NCI-H1436 (cell line): Measurements from ENCODE around the gene GARIN3.
"Not testable (repeated sequence)": the region's sequence is repeated elsewhere in the genome, so short reads cannot be mapped to it uniquely, and the experiment has no call there.

Experiments
- DNase-seq: peaks from one replicate; lab custom pipeline; 2025; lab: John Stamatoyannopoulos, UW

Gene GARIN3

DNA sequence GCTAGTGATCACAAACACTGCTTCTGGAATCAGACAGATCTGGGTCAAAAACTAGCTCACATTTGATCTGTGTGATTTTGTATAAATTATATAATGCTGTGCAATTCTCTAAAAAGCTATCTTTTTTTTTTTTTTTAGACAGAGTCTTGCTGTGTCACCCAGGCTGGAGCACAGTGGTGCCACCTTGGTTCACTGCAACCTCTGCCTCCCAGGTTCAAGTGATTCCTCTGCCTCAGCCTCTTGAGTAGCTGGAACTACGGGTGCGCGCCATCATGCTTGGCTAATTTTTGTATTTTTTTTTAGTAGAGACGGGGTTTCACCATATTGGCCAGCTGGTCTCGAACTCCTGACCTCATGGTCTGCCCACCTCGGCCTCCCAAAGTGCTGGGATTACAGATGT is 19.1 kb upstream of the GARIN3 start:
- DNase-seq, result not testable (repeated sequence)

DNA sequence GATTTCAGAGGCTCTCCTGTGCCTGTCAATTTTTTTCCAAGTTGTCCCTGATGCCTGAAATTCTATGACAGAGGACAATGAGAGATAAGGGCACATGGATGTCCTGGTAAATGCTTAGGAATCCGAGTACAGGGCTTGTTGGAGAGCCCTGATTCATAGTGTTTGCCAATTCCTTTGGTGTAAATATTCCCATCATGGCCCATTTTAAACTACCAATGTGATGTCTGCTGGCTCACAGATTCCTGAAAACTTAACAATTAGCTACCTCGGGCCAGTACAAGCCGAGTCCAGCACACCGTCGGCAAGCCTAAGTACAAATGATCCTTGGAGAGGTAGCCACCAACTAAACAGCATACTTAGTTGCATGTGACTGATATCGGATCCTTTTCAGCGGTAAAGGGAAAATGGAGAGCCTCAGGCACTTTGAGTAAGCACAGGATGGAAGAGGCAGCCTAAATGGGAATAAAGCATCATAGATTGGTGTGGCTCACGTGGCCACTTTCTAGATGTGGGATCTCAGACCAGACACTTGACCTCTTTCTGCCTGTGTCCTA is 18.1 kb upstream of the GARIN3 start:
- DNase-seq, result no peak

DNA sequence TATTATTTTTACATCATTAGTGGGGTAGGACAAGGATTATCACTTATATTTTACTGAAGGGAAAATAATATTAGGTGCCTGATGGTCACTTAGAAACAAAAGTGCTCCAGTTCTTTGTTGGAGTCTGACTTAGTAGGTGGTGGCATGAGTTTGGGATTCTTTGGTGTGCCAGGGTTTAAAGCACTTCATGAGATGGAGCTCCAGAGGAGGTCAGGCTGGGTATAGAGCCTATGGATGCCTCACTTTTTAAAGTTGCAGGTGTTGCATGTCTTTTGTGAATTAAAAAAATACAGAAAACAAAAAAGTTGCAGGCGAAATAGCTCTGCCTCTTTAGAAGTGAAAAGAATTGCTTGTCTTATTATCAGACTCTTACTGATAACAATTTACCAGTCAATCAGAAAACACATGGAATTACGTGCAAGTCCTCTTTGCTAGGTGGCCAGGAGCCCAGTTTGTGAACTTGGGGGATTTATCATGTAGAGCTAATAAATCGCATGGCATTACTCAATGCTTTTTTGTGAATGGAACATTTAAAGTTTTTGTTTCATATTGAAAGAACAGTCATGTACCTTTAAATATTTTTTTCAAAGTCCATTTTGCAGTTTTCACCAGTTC is 16.2 kb upstream of the GARIN3 start:
- DNase-seq, result no peak

- DNase-seq, result no peak
Observed at GRCh38 chr5:157180374-157181264, 14.6 kb upstream of the GARIN3 start, which contains the start of gene ITK. Gene ITK (plus strand): TSS chr5:157180840. CDS start chr5:157180978, 138 bp downstream.

GRCh38 chr5:157178966-157179365 is 12.9 kb upstream of the GARIN3 start:
- DNase-seq, result no peak

DNA sequence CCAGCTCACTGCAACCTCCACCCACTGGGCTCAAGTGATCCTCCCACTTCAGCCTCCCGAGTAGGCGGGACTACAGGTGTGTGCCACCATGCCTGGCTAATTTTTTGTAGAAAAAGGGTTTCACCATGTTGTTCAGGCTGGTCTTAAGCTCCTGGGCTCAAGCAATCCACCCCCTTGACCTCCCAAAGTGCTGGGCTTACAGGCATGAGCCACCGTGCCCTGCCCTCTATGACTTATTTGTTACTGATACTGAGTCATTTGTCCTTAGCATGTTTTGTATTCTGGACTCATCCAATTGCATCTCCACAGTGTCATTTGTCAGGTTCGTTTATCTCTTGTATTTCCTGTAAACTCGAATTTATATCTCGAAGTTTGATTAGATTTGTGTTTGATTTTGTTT is 11.9 kb upstream of the GARIN3 start:
- DNase-seq, result no peak

DNA sequence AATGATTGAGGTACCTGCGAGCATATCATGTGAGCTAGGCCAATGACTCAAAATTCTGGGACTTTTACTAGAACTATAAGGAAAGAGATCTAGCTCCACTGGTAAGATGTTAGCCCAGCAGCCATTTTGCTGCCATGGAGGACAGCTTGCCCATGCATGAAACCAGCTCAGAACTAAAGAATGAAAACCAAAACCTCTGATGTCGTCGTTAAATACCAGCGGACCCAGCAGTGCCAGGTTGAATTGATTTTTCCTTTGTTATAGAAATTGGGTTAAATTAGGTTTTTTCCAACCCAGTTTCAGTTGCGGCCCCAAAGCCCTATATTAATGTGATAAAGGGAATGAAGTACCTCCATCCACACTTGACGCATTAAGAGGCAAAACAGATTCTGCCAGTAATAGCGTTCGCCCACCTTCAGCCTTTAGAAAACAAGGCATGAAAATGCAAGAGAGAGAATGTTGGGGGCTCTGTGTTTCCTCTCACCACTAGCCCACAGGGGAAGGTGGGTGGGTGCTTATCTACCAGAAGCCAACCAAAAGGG is 9.1 kb upstream of the GARIN3 start:
- no peak for DNase-seq

DNA sequence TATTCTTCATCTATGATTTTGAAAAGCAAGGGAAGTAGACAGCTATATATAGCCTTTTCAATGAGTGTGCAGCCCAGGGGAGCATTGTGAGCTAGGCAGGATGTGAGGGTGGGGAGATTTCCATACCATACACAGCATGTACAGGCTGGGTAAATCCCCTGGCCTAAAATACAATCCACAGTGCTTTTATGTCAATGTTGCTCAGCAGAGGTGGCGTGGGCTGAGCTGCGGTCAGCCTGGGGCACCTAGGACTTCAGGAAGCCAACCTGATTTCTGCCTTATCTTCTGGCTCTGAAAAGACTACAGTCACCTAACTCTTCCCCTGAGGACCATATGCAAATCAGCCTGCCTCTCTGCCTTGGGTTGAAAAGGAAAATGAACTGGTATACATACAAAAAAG is 6.3 kb upstream of the GARIN3 start:
- no peak for DNase-seq

DNA sequence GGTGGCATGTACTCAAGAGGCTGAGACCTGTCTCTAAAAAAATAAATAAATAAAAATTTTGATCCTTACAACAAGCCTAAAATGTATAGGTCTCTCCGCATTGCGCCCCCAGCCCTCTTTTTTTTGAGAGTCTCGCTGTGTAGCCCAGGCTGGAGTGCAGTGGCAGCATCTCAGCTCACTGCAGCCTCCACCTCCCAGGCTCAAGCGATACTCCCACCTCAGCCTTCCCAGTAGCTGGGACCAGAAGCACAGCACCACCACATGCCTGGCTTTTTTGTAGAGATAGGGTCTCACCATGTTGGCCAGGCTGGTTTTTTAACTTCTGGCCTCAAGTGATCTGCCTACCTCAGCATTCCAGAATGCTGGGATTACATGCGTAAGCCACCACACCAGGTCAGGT is 2.2 kb upstream of the GARIN3 start:
- DNase-seq, result no peak

GRCh38 chr5:157167214-157167621 is 1.2 kb upstream of the GARIN3 start:
- DNase-seq, result no peak

- DNase-seq, result no peak
Observed at GRCh38 chr5:157165668-157166067, 396 bp downstream of the GARIN3 start.

DNA sequence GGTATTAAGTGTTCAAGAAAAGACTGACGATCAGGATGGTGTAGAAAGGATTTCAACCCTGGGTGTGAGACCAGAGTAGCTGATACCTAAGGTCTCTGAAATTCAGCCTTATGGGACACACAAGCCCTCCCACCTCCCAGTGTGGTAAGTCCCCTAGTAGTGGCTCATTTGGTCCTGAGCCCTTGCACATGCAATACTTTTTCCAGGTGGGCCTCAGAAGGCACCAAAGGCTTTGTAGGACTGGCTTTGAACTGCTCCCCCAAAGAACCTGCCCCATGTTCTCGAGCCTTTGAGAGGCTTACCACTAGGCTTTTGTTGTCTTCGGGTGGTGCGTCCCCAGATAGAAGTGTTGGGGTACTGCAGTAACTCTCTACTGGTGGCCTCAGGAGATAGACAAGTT is 803 bp downstream of the GARIN3 start:
- DNase-seq, result no peak

DNA sequence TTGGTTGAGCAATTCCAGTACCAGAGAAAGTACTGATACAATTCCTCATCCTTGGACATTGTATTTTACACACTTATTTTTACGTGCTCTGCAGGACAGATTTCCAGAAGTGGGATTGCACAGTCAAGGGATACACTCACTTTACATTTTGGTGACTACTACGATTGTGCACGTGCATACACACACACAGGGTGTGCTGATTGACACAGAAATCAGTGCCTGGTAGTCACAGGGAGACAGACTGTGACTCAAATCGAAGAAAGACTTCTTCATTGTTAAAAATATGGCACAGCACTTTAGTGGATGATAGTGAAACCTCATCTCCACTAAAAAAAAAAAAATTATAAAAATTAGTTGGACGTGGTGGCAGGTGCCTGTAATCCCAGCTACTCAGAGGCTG is 1.5 kb downstream of the GARIN3 start:
- DNase-seq, result no peak

- no peak for DNase-seq
Observed at GRCh38 chr5:157162919-157163510, 3.0 kb downstream of the GARIN3 start.

GRCh38 chr5:157161996-157162395 is 4.1 kb downstream of the GARIN3 start:
- no peak for DNase-seq

DNA sequence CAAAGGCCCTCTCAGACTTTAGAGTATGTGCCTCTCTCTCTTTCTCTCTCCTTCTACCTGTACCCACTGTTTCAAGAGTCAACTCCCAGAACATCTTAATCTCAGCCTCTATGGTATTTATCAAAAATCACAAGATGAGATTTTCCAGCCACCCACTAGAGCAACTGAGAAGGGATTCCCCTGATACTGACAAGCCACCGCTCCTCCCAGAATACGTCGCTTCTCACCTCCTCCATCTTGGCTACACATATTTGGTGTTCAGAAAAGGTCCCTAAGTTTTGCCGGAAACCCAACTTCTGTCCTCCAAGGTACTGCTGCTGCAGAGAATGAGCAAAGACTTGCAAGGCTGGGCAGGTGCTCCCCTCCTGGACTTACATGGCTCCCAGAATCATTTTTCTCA is 6.1 kb downstream of the GARIN3 start:
- DNase-seq, result no peak

DNA sequence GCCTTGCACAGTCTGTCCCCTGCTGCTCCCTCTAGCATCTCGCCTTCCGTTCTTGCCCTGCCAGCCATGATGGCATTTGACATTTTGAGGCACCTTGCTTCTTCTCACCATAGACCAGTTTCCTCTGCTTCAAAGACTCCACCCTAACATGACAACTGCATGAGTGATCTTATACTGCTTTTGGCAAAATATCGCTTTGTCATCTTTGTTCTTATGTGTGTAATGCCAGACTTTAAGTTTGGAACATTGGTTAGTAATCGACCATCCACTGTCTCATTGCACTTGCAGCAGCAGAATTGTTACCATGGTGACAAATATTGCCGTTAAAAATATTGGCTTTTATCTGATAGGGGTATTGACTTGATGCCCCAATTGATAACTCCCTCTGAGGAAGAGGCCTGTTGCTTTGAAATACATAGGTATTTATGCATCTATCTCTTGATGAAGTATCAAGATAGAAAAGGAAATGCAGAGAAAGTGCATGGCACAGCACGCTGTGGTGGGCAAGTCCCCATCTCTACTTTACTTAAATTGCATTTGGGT is 6.8 kb downstream of the GARIN3 start:
- no peak for DNase-seq

DNA sequence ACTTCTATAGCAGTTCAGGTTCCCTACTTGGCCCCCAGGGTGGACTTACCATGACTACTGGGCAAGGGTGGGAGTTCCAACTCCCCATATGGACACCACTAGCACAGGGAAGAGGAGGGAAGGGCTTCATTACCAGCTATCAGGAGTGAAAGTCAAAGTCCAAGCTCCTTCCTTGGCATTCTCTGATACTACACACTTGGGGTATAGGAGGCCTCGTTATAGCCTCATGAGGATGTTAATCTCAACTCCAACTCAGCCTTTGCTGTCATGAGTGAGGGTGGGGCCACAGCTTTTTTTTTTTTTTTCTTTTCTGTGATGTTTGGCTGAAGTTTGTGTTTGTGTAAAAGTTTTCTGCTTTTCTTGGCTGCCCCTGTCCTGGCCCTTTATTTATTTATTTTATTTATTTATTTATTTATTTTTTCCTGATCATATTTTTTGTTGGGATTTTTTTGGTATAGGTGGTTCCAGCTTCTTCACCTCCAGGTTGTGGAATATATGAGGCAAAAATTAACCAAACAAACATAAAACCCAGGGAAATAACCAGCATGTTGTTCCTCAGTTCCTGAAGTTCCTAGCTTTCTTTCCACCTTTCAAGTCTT is 8.7 kb downstream of the GARIN3 start:
- no peak for DNase-seq

GRCh38 chr5:157155297-157155696 is 10.8 kb downstream of the GARIN3 start:
- no peak for DNase-seq

DNA sequence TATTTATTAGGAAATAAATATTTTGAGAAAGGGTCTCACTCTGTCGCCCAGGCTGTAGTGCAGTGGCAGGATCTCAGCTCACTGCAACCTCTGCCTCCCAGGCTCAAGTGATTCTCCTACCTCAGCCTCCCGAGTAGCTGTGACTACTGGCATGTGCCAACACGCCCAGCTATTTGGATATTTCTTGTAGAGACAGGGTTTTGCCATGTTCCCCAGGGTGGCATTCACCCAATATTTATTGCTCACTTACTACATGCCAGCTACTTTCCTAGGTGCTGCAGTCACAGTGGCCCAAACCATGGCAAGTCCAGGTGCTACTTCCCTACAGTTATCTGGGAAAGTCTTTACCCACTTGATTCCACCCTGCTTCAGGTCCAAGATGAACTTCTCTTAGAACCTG is 15.1 kb downstream of the GARIN3 start:
- no peak for DNase-seq

- peak; percentile 51 for DNase-seq
Observed at GRCh38 chr5:157148734-157149615, 17.1 kb downstream of the GARIN3 start.
